Transverse colon (tissue), 4 donors: Measurements from ENCODE around the gene SDF2.

Source experiments
- CTCF ChIP-seq, 5 experiments: fragments of 200-600 bp in 3 of 5; fragments of 450-650 bp in 2 of 5; sonication (generic) in 3 of 5; IDR thresholded peaks; 1 replicate in 2 of 5; 2 replicates in 3 of 5; pipeline ENCODE4 v1.5.1; 2016 to 2017; ENCODE audit warnings: antibody characterized with exemption in 5 of 5, inconsistent platforms in 3 of 5, mild to moderate bottlenecking in 2 of 5, moderate library complexity in 1 of 5
- EP300 ChIP-seq: sonication (generic); formaldehyde crosslinking; IDR thresholded peaks from one replicate; pipeline ENCODE4 v1.6.1; 2017; ENCODE audit warnings: antibody characterized with exemption, low read depth
- POLR2A ChIP-seq: fragments of 450-650 bp; IDR thresholded peaks from one replicate; pipeline ENCODE4 v1.6.1; 2016; ENCODE audit warnings: antibody characterized with exemption, mild to moderate bottlenecking, moderate library complexity
- POLR2AphosphoS5 ChIP-seq, 3 donors: sonication (generic); formaldehyde crosslinking; IDR thresholded peaks; one replicate each; pipeline ENCODE4 v1.6.1; 2016; ENCODE audit warnings: antibody characterized with exemption in 3 of 3

DNA sequence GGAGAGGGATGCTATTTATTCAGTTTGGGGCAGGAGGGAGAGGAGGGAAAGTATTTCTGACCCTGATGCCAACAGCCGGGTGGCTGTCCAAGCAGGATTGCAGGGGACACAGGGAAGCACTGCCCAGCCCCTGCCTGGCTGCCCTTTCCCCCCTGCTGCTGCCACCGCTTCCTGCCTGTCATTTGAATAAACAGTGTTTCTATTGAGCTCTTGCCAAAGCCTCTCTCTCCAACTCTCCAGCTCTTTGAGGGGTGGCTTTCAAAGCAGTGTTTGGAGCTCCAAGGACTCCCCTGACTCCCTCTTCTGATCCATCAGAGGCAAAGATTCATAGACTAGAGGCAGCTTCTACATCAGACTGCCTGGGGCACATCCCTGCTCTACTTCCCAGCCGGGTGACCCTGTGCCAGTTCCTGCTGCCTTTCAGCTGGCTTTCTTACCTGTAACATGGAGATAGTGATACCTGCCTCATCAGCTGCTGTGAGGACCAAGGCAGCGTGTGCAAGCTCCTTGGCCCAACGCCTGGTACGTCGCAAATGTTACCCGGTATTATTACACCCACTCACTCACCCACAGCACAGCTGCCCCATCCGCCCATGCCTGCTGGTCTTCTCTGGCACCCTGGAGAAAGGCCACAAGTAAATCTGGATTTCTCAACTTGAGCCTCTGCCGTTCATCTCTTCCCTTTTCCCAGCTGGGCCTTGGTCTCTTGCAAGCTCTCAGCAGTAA is 40.5 kb upstream of the SDF2 start:
- TF ChIP-seq CTCF (IDR thresholded peaks at IDR 0.05) = no peak
- TF ChIP-seq EP300 = no peak
- no peak for TF ChIP-seq POLR2AphosphoS5 (IDR thresholded peaks at IDR 0.05)
- TF ChIP-seq POLR2A = no peak
